SK-N-SH (cell line): ENCODE measurements around the gene KLHL22. TPM values are rescaled to one million over a fixed set of nuclear protein-coding genes. Genes with fewer than 3 reads are reported as not detected.

ENCODE experiments used
- CTCF ChIA-PET: fragments of 300-600, 350-600 bp; formaldehyde crosslinking; extraction: SDS; loops from one replicate; lab custom pipeline; 2021; lab: Yijun Ruan, JAX
- POLR2A ChIA-PET: fragments of 350-600 bp; sonication (Branson Sonifier 250); formaldehyde crosslinking; extraction: SDS; loops from one replicate; lab custom pipeline; 2020; ENCODE audit warnings: antibody characterized with exemption, inconsistent platforms; lab: Yijun Ruan, JAX
- DNase-seq: peaks from one replicate; pipeline ENCODE4 v3.0.0; 2012
- H2AFZ ChIP-seq: fragments of 200-600 bp; sonication (generic); 2 replicates; pipeline ENCODE4 v1.8.1; 2016; ENCODE audit warnings: antibody characterized with exemption, mild to moderate bottlenecking, low read depth
- H3F3A ChIP-seq: fragments of 200-600 bp; sonication (generic); replicated peaks from 2 replicates; pipeline ENCODE3; 2016; ENCODE audit warnings: antibody characterized with exemption, mild to moderate bottlenecking; ENCODE audit not compliant: insufficient read depth
- H3K27ac ChIP-seq, 2 experiments: fragments of 200-500 bp in 1 of 2; fragments of 200-600 bp in 1 of 2; sonication (Bioruptor generic) in 1 of 2; sonication (generic), shearing (Covaris generic) in 1 of 2; 2 replicates each; pipeline versions ENCODE4 v1.5.1 to v1.6.1; 2014 to 2016; ENCODE audit warnings: low read depth in 2 of 2, inconsistent platforms in 1 of 2, low read length in 1 of 2, mild to moderate bottlenecking in 1 of 2, mixed read lengths in 1 of 2
- H3K27me3 ChIP-seq: fragments of 200-600 bp; sonication (generic), shearing (Covaris generic); 2 replicates; pipeline ENCODE4 v1.6.1; 2016; ENCODE audit warnings: mixed run types; ENCODE audit not compliant: insufficient read depth
- H3K36me3 ChIP-seq, 2 experiments: fragments of 200-500 bp in 1 of 2; fragments of 200-600 bp in 1 of 2; sonication (Bioruptor generic) in 1 of 2; sonication (generic) in 1 of 2; replicated peaks in 1 of 2; 2 replicates each; pipeline versions ENCODE3 to v1.5.1; 2014 to 2016; ENCODE audit warnings: low read length in 1 of 2, mild to moderate bottlenecking in 1 of 2; ENCODE audit not compliant: insufficient read depth in 2 of 2, control insufficient read depth in 1 of 2
- H3K4me1 ChIP-seq, 2 experiments: fragments of 200-500 bp in 1 of 2; fragments of 200-600 bp in 1 of 2; sonication (Bioruptor generic) in 1 of 2; sonication (generic), shearing (Covaris generic) in 1 of 2; 2 replicates each; pipeline versions ENCODE4 v1.5.1 to v1.6.1; 2014 to 2016; ENCODE audit warnings: low read depth in 1 of 2, low read length in 1 of 2, mixed run types in 1 of 2; ENCODE audit not compliant: insufficient read depth in 2 of 2, control insufficient read depth in 1 of 2
- H3K4me2 ChIP-seq: fragments of 200-600 bp; sonication (generic), shearing (Covaris generic); 2 replicates; pipeline ENCODE4 v1.6.1; 2017; ENCODE audit warnings: mixed run types
- H3K4me3 ChIP-seq, 2 experiments: fragments of 200-500 bp in 1 of 2; fragments of 200-600 bp in 1 of 2; sonication (Bioruptor generic) in 1 of 2; sonication (generic), shearing (Covaris generic) in 1 of 2; 2 replicates each; pipeline versions ENCODE4 v1.5.1 to v1.8.1; 2014 to 2016; ENCODE audit warnings: low read depth in 2 of 2, inconsistent platforms in 1 of 2, low read length in 1 of 2, mild to moderate bottlenecking in 1 of 2, mixed read lengths in 1 of 2, moderate library complexity in 1 of 2
- H3K79me2 ChIP-seq: fragments of 200-600 bp; sonication (generic); 2 replicates; pipeline ENCODE4 v1.8.1; 2017; ENCODE audit warnings: mild to moderate bottlenecking; ENCODE audit not compliant: insufficient read depth
- H3K9ac ChIP-seq: fragments of 200-600 bp; sonication (generic); 2 replicates; pipeline ENCODE4 v1.6.1; 2017; ENCODE audit warnings: mixed run types
- H3K9me2 ChIP-seq: fragments of 200-600 bp; sonication (generic); 2 replicates; pipeline ENCODE4 v1.6.1; 2017; ENCODE audit warnings: mixed run types
- H3K9me3 ChIP-seq: fragments of 200-600 bp; sonication (generic); 2 replicates; pipeline ENCODE4 v1.6.1; 2017; ENCODE audit warnings: mixed run types, mild to moderate bottlenecking, moderate library complexity
- H4K20me1 ChIP-seq: fragments of 200-600 bp; sonication (generic); 2 replicates; pipeline ENCODE4 v1.6.1; 2017; ENCODE audit warnings: mild to moderate bottlenecking, mixed run types; ENCODE audit not compliant: insufficient read depth
- CHD2 ChIP-seq: fragments of 150-350 bp; IDR thresholded peaks from 2 replicates; pipeline ENCODE4 v1.6.1; 2018; ENCODE audit warnings: low read length; ENCODE audit not compliant: partially characterized antibody
- ELF1 ChIP-seq: IDR thresholded peaks from 2 replicates; pipeline ENCODE4 v1.4.0; 2012
- EP300 ChIP-seq, 2 experiments: IDR thresholded peaks; 2 replicates each; pipeline versions ENCODE4 v1.4.0 to v1.6.1; 2012; ENCODE audit warnings: borderline replicate concordance in 1 of 2, low read depth in 1 of 2, low read length in 1 of 2
- EZH2phosphoT487 ChIP-seq: fragments of 200-600 bp; sonication (generic); IDR thresholded peaks from 2 replicates; pipeline ENCODE4 v1.6.1; 2017; ENCODE audit warnings: low read depth, mixed run types, mild to moderate bottlenecking, antibody characterized with exemption, moderate library complexity, borderline replicate concordance
- FOSL2 ChIP-seq: IDR thresholded peaks from 2 replicates; pipeline ENCODE4 v1.4.0; 2012; ENCODE audit warnings: low read depth, mild to moderate bottlenecking, moderate library complexity, borderline replicate concordance
- FOXM1 ChIP-seq: IDR thresholded peaks from 2 replicates; pipeline ENCODE4 v1.4.0; 2012; ENCODE audit warnings: low read depth, mild to moderate bottlenecking
- IRF3 ChIP-seq: fragments of 150-350 bp; IDR thresholded peaks from 2 replicates; pipeline ENCODE4 v1.6.1; 2016; ENCODE audit warnings: mild to moderate bottlenecking, low read depth, low read length
- JUND ChIP-seq: IDR thresholded peaks from 2 replicates; pipeline ENCODE4 v1.4.0; 2012
- MEF2A ChIP-seq: IDR thresholded peaks from 2 replicates; pipeline ENCODE4 v1.4.0; 2012; ENCODE audit warnings: low read depth, borderline replicate concordance
- MXI1 ChIP-seq: IDR thresholded peaks from 2 replicates; pipeline ENCODE4 v1.6.1; 2012; ENCODE audit warnings: mild to moderate bottlenecking, low read depth, low read length, improper control_type of control experiment
- NFIC ChIP-seq: IDR thresholded peaks from 2 replicates; pipeline ENCODE4 v1.4.0; 2012; ENCODE audit warnings: borderline replicate concordance
- NRF1 ChIP-seq: IDR thresholded peaks from 2 replicates; pipeline ENCODE4 v1.6.1; 2012; ENCODE audit warnings: low read depth, mild to moderate bottlenecking, low read length
- PBX3 ChIP-seq: IDR thresholded peaks from 2 replicates; pipeline ENCODE4; 2012
- POLR2AphosphoS5 ChIP-seq: IDR thresholded peaks from 2 replicates; pipeline ENCODE4 v1.6.1; 2012; ENCODE audit warnings: low read depth, low read length
- RCOR1 ChIP-seq: fragments of 150-350 bp; IDR thresholded peaks from 2 replicates; pipeline ENCODE4 v1.6.1; 2017; ENCODE audit warnings: antibody characterized with exemption, low read length
- REST ChIP-seq: IDR thresholded peaks from 2 replicates; pipeline ENCODE4 v1.6.1; 2012; ENCODE audit warnings: mild to moderate bottlenecking, low read depth, low read length, moderate library complexity
- RXRA ChIP-seq: IDR thresholded peaks from 2 replicates; pipeline ENCODE4 v1.4.0; 2012; ENCODE audit warnings: low read depth, mild to moderate bottlenecking, borderline replicate concordance
- SMC3 ChIP-seq: IDR thresholded peaks from 2 replicates; pipeline ENCODE4 v1.6.1; 2012; ENCODE audit warnings: low read depth, low read length, improper control_type of control experiment
- YY1 ChIP-seq: IDR thresholded peaks from 2 replicates; pipeline ENCODE4 v1.4.0; 2012; ENCODE audit warnings: low read depth, mild to moderate bottlenecking
- WGBS: methylation state at CpG from one replicate; pipeline ENCODE4 v1.1.6; 2017; ENCODE audit warnings: low lambda C conversion rate; 5-methylcytosine and 5-hydroxymethylcytosine counted together
- polyA plus RNA-seq, 3 experiments: library from polyadenylated mRNA; depleted of rRNA; stranded (reverse); fragments of >200 nt; gene quantifications; 2 replicates each; pipeline ENCODE4 v1.2.3, GENCODE V29; 2012

KLHL22 gene
- polyA plus RNA-seq, 1 of the 3 experiments (the other 2 are of a cell fraction), result 26.5 TPM

DNA sequence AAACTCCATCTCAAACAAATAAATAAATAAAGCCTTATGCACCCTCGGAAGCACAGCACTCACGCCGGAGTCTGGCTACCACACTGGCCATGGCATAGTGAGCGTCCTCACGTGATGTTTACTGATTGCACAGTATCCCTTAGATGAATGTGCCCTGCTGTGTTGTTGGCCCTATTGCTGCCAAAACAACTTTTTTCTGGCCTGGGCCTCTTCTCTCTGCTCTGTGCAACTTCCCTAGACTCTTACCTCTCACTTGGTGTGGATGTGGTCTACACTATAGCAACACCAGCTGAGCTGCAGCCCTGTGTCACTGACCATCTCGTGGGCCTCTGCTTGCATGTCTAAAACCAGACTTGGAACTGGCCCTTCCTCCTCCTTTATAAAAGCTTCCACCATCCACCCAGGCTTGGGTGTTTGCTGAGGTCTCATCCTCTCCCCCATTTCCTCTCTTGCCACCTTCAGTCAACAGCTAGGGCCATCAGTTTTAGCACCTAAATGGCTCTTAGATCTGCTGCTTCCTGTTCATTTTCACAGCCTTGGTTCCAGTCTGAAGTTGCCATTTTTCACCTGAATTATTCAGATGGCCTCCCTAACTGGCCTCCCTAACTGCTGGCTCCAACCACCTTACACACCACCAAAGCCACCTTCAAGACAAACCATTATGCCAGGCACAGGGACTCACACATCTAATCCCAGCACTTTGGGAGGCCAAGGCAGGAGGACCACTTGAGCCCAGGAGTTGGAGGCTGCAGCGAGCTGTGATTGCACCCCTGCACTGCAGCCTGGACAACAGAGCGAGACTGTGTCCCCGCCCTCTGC lies 92.4 kb downstream of the KLHL22 start (continued):
- TF ChIP-seq SMC3, result no peak
- TF ChIP-seq CHD2, result no peak
- TF ChIP-seq RCOR1, result no peak
- no peak for TF ChIP-seq EP300 (IDR thresholded peaks at IDR 0.05; ENCODE audit: borderline replicate concordance in 1 of 2, low read depth in 1 of 2, low read length in 1 of 2)
- TF ChIP-seq JUND, result no peak
- no peak for TF ChIP-seq RXRA
- TF ChIP-seq POLR2AphosphoS5, result no peak
- TF ChIP-seq MXI1, result no peak
- no peak for TF ChIP-seq FOSL2

DNA sequence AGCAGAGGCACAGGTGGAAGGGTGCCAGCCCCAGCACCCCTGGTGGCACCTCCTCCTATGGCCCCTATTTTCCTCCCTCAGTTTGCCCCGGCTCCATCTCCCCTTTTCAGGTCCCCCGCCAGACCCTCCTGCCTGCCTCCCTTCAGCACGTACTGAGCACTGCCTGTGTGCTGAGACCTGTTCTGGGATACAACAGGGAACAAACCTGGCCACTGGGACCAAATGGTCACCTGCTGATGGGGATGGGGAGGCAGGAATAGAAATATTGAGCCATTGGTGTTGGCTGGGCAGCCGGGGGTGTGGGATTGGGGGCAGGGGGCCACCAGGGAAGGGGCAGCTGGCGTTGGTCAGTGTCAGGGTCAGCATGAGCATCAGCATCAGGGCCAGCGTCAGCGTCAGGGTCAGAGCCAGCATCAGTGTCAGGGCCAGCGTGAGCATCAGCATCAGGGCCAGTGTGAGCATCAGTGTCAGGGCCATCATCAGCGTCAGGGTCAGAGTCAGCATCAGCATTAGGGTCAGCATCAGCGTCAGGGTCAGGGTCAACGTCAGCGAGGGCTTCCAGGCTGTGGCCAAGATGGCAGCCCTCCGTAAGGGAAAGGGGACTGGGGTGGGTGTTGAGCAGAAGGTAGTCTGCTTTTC lies 94.1 kb downstream of the KLHL22 start:
- Histone ChIP-seq H3K4me1 (no peaks in the 10 kb centered on the region), H3F3A (no peaks in the 10 kb centered on the region), H3K79me2 (peaks cover 27% of the 10 kb centered on the region)
- POLR2A ChIA-PET, result no interaction called here
- 97% methylated on average over 4 of the region's 13 CpGs for WGBS
- no peak for TF ChIP-seq EP300 (IDR thresholded peaks at IDR 0.05; ENCODE audit: borderline replicate concordance in 1 of 2, low read depth in 1 of 2, low read length in 1 of 2)
- TF ChIP-seq MEF2A, result no peak
- no peak for TF ChIP-seq RXRA
- no peak for TF ChIP-seq REST
- TF ChIP-seq EZH2phosphoT487, result no peak
- no peak for TF ChIP-seq RCOR1
- no peak for TF ChIP-seq YY1
- no peak for TF ChIP-seq PBX3
- no peak for TF ChIP-seq NRF1
- no peak for TF ChIP-seq MXI1
- no peak for TF ChIP-seq ELF1
- TF ChIP-seq FOXM1, result no peak
- TF ChIP-seq IRF3, result no peak
- TF ChIP-seq SMC3, result no peak
- no peak for TF ChIP-seq NFIC
- TF ChIP-seq, all 33 proteins: peak for 0
- no peak overlapping the region for H3K4me2 ChIP-seq
- no peak overlapping the region for H3K4me3 ChIP-seq
- H2AFZ ChIP-seq, result no peak overlapping the region
- no peaks in the 10 kb centered on the region; the same call in 1 of the 2 replicates for H4K20me1 ChIP-seq
- CTCF ChIA-PET, result no interaction called here
- peaks cover 0 to 36% of the 10 kb centered on the region in 2 experiments for H3K36me3 ChIP-seq
- H3K9me3 ChIP-seq, result no peaks in the 10 kb centered on the region
- no peaks in the 10 kb centered on the region for H3K9me2 ChIP-seq
- no peak overlapping the region for H3K27ac ChIP-seq
- no peak overlapping the region for H3K9ac ChIP-seq
- H3K27me3 ChIP-seq, result no peaks in the 10 kb centered on the region
- no peak for DNase-seq
